SK-N-SH (cell line): Measurements from ENCODE around the gene APC2. TPM values are rescaled to one million over a fixed set of nuclear protein-coding genes. Genes with fewer than 3 reads are reported as not detected.
A peak's percentile ranks its signal among the peaks of the same experiment; 100 is the strongest.

Source experiments
- CTCF ChIA-PET: fragments of 300-600, 350-600 bp; formaldehyde crosslinking; extraction: SDS; loops from one replicate; lab custom pipeline; 2021; lab: Yijun Ruan, JAX
- POLR2A ChIA-PET: fragments of 350-600 bp; sonication (Branson Sonifier 250); formaldehyde crosslinking; extraction: SDS; loops from one replicate; lab custom pipeline; 2020; ENCODE audit warnings: antibody characterized with exemption, inconsistent platforms; lab: Yijun Ruan, JAX
- DNase-seq: peaks from one replicate; pipeline ENCODE4 v3.0.0; 2012
- H2AFZ ChIP-seq: fragments of 200-600 bp; sonication (generic); 2 replicates; pipeline ENCODE4 v1.8.1; 2016; ENCODE audit warnings: antibody characterized with exemption, mild to moderate bottlenecking, low read depth
- H3F3A ChIP-seq: fragments of 200-600 bp; sonication (generic); replicated peaks from 2 replicates; pipeline ENCODE3; 2016; ENCODE audit warnings: antibody characterized with exemption, mild to moderate bottlenecking; ENCODE audit not compliant: insufficient read depth
- H3K27ac ChIP-seq, 2 experiments: fragments of 200-500 bp in 1 of 2; fragments of 200-600 bp in 1 of 2; sonication (Bioruptor generic) in 1 of 2; sonication (generic), shearing (Covaris generic) in 1 of 2; 2 replicates each; pipeline versions ENCODE4 v1.5.1 to v1.6.1; 2014 to 2016; ENCODE audit warnings: low read depth in 2 of 2, inconsistent platforms in 1 of 2, low read length in 1 of 2, mild to moderate bottlenecking in 1 of 2, mixed read lengths in 1 of 2
- H3K27me3 ChIP-seq: fragments of 200-600 bp; sonication (generic), shearing (Covaris generic); 2 replicates; pipeline ENCODE4 v1.6.1; 2016; ENCODE audit warnings: mixed run types; ENCODE audit not compliant: insufficient read depth
- H3K36me3 ChIP-seq, 2 experiments: fragments of 200-500 bp in 1 of 2; fragments of 200-600 bp in 1 of 2; sonication (Bioruptor generic) in 1 of 2; sonication (generic) in 1 of 2; replicated peaks in 1 of 2; 2 replicates each; pipeline versions ENCODE3 to v1.5.1; 2014 to 2016; ENCODE audit warnings: low read length in 1 of 2, mild to moderate bottlenecking in 1 of 2; ENCODE audit not compliant: insufficient read depth in 2 of 2, control insufficient read depth in 1 of 2
- H3K4me1 ChIP-seq, 2 experiments: fragments of 200-500 bp in 1 of 2; fragments of 200-600 bp in 1 of 2; sonication (Bioruptor generic) in 1 of 2; sonication (generic), shearing (Covaris generic) in 1 of 2; 2 replicates each; pipeline versions ENCODE4 v1.5.1 to v1.6.1; 2014 to 2016; ENCODE audit warnings: low read depth in 1 of 2, low read length in 1 of 2, mixed run types in 1 of 2; ENCODE audit not compliant: insufficient read depth in 2 of 2, control insufficient read depth in 1 of 2
- H3K4me2 ChIP-seq: fragments of 200-600 bp; sonication (generic), shearing (Covaris generic); 2 replicates; pipeline ENCODE4 v1.6.1; 2017; ENCODE audit warnings: mixed run types
- H3K4me3 ChIP-seq, 2 experiments: fragments of 200-500 bp in 1 of 2; fragments of 200-600 bp in 1 of 2; sonication (Bioruptor generic) in 1 of 2; sonication (generic), shearing (Covaris generic) in 1 of 2; 2 replicates each; pipeline versions ENCODE4 v1.5.1 to v1.8.1; 2014 to 2016; ENCODE audit warnings: low read depth in 2 of 2, inconsistent platforms in 1 of 2, low read length in 1 of 2, mild to moderate bottlenecking in 1 of 2, mixed read lengths in 1 of 2, moderate library complexity in 1 of 2
- H3K79me2 ChIP-seq: fragments of 200-600 bp; sonication (generic); 2 replicates; pipeline ENCODE4 v1.8.1; 2017; ENCODE audit warnings: mild to moderate bottlenecking; ENCODE audit not compliant: insufficient read depth
- H3K9ac ChIP-seq: fragments of 200-600 bp; sonication (generic); 2 replicates; pipeline ENCODE4 v1.6.1; 2017; ENCODE audit warnings: mixed run types
- H3K9me2 ChIP-seq: fragments of 200-600 bp; sonication (generic); 2 replicates; pipeline ENCODE4 v1.6.1; 2017; ENCODE audit warnings: mixed run types
- H3K9me3 ChIP-seq: fragments of 200-600 bp; sonication (generic); 2 replicates; pipeline ENCODE4 v1.6.1; 2017; ENCODE audit warnings: mixed run types, mild to moderate bottlenecking, moderate library complexity
- H4K20me1 ChIP-seq: fragments of 200-600 bp; sonication (generic); 2 replicates; pipeline ENCODE4 v1.6.1; 2017; ENCODE audit warnings: mild to moderate bottlenecking, mixed run types; ENCODE audit not compliant: insufficient read depth
- JUND ChIP-seq: IDR thresholded peaks from 2 replicates; pipeline ENCODE4 v1.4.0; 2012
- NFIC ChIP-seq: IDR thresholded peaks from 2 replicates; pipeline ENCODE4 v1.4.0; 2012; ENCODE audit warnings: borderline replicate concordance
- RCOR1 ChIP-seq: fragments of 150-350 bp; IDR thresholded peaks from 2 replicates; pipeline ENCODE4 v1.6.1; 2017; ENCODE audit warnings: antibody characterized with exemption, low read length
- RXRA ChIP-seq: IDR thresholded peaks from 2 replicates; pipeline ENCODE4 v1.4.0; 2012; ENCODE audit warnings: low read depth, mild to moderate bottlenecking, borderline replicate concordance
- TAF1 ChIP-seq: IDR thresholded peaks from 2 replicates; pipeline ENCODE4 v1.6.1; 2012; ENCODE audit warnings: low read depth, mild to moderate bottlenecking, low read length, moderate library complexity, borderline replicate concordance
- TEAD4 ChIP-seq: IDR thresholded peaks from 2 replicates; pipeline ENCODE4 v1.4.0; 2012; ENCODE audit warnings: mild to moderate bottlenecking, borderline replicate concordance; ENCODE audit not compliant: insufficient read depth
- WGBS: methylation state at CpG from one replicate; pipeline ENCODE4 v1.1.6; 2017; ENCODE audit warnings: low lambda C conversion rate; 5-methylcytosine and 5-hydroxymethylcytosine counted together
- polyA plus RNA-seq, 3 experiments: library from polyadenylated mRNA; depleted of rRNA; stranded (reverse); fragments of >200 nt; gene quantifications; 2 replicates each; pipeline ENCODE4 v1.2.3, GENCODE V29; 2012
- TF ChIP-seq, protein P1 (sequence below): IDR thresholded peaks from 2 replicates; pipeline ENCODE4 v1.4.0; 2012; ENCODE audit warnings: low read depth
- TF ChIP-seq, protein P2 (sequence below): fragments of 150-350 bp; IDR thresholded peaks from 2 replicates; pipeline ENCODE4 v1.6.1; 2016; ENCODE audit warnings: mild to moderate bottlenecking, low read depth, low read length
- TF ChIP-seq, protein P3 (sequence below): IDR thresholded peaks from 2 replicates; pipeline ENCODE4 v1.6.1; 2012; ENCODE audit warnings: mild to moderate bottlenecking, low read depth, low read length, moderate library complexity
- TF ChIP-seq, protein P4 (sequence below): IDR thresholded peaks from 2 replicates; pipeline ENCODE4 v1.4.0; 2012; ENCODE audit warnings: low read depth, borderline replicate concordance

Gene APC2
- polyA plus RNA-seq, 1 of the 3 experiments (the other 2 are of a cell fraction), result 1.3 TPM

DNA sequence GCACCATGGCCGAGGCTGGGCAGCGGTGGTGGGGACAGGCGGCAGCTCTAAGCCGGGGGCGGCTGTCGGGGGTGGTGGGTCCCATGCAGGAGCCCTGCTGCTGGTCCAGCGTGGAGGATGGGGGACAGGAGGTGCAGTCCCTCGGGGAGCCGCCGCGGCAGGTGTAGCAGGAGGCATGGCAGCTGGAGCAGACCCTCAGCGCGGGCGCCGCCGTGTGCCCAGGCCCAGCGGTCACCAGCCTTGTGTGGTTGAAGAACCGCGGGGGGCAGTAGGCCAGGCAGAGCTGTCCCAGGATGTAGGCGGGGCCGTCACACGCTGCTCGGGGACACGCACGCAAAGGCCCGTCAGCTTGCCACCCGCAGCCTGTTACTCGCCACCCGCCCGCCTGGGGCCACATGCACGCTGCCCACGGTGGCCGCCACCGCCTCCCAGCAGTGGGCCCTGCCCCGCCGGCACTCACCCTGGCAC is 32.0 kb downstream of the APC2 start:
- CTCF ChIA-PET, result no interaction called here
- 93% methylated on average over 18 of the region's 36 CpGs for WGBS
- no peak overlapping the region for H3K4me3 ChIP-seq

DNA sequence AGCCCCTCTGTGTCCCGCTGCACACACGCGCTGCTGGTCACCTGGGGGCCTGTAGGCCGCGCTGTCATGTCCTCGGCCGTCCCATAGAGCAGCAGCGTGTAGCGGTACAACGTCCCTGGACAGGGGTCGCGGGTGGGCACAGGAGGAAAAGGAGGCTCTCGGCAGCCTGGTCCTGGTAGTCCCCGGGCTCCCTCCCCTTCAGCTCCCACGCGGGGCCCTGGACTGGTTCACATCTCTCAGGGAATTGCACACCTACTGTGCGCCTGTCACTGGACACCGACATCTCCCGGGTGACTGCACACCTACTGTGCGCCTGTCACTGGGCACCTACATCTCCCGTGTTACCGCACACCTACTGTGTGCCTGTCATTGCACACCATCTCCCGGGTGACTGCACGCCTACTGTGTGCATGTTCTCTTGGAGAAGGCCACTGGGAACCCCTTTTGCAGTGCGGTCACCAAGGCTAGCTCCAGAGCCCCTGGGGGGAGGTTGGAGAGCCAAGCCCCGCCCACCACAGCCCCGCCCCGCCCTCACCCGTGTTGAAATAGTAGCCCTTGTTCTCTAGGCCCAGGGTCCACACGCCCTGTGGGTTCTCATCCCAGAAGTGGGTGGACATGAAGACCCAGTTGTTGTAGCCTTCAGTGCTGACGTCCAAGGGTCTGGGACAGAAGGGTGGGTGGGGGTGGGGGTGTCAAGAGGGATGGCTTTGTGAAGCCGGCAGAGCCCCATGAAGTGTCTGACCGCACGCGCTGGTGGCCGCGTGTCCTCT is 32.6 kb downstream of the APC2 start:
- DNase-seq, result peak; percentile 51
- Histone ChIP-seq H3K27me3 (no peaks in the 10 kb centered on the region), H3K4me3 (no peak overlapping the region), H3K4me1 (peaks cover 0 to 3% of the 10 kb centered on the region in 2 experiments; a peak in 1 of 4 replicates), H3K9ac (no peak overlapping the region), H3K9me2 (no peaks in the 10 kb centered on the region), H3K9me3 (no peaks in the 10 kb centered on the region), H3K79me2 (peaks cover 15% of the 10 kb centered on the region), H3K27ac (no peak overlapping the region), H3K4me2 (no peak overlapping the region), H4K20me1 (no peaks in the 10 kb centered on the region), H3F3A (peaks cover 4% of the 10 kb centered on the region), H2AFZ (no peak overlapping the region), H3K36me3 (peaks cover 0 to under 1% of the 10 kb centered on the region in 2 experiments)
- POLR2A ChIA-PET, result no interaction called here
- CTCF ChIA-PET, result no interaction called here
- WGBS, result 91% methylated on average over 15 of the region's 37 CpGs
- TF ChIP-seq TEAD4, result no peak
- TF ChIP-seq NFIC, result no peak

More for the DNA sequence above, 32.0 kb downstream of the APC2 start:
- Histone ChIP-seq H3K9me3 (no peaks in the 10 kb centered on the region), H3K9ac (no peak overlapping the region), H3K4me2 (no peak overlapping the region), H3K27ac (no peak overlapping the region), H3F3A (peaks cover 4% of the 10 kb centered on the region), H3K79me2 (peaks cover 21% of the 10 kb centered on the region), H3K9me2 (no peaks in the 10 kb centered on the region), H2AFZ (no peak overlapping the region), H4K20me1 (no peaks in the 10 kb centered on the region), H3K27me3 (no peaks in the 10 kb centered on the region), H3K4me1 (peaks cover 2 to 3% of the 10 kb centered on the region in 2 experiments; a peak in 1 of 4 replicates), H3K36me3 (peaks cover 0 to 7% of the 10 kb centered on the region in 2 experiments)
- TF ChIP-seq, protein P1, sequence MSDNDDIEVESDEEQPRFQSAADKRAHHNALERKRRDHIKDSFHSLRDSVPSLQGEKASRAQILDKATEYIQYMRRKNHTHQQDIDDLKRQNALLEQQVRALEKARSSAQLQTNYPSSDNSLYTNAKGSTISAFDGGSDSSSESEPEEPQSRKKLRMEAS, result no peak
- TF ChIP-seq RXRA, result no peak
- DNase-seq, result no peak
- POLR2A ChIA-PET, result no interaction called here

DNA sequence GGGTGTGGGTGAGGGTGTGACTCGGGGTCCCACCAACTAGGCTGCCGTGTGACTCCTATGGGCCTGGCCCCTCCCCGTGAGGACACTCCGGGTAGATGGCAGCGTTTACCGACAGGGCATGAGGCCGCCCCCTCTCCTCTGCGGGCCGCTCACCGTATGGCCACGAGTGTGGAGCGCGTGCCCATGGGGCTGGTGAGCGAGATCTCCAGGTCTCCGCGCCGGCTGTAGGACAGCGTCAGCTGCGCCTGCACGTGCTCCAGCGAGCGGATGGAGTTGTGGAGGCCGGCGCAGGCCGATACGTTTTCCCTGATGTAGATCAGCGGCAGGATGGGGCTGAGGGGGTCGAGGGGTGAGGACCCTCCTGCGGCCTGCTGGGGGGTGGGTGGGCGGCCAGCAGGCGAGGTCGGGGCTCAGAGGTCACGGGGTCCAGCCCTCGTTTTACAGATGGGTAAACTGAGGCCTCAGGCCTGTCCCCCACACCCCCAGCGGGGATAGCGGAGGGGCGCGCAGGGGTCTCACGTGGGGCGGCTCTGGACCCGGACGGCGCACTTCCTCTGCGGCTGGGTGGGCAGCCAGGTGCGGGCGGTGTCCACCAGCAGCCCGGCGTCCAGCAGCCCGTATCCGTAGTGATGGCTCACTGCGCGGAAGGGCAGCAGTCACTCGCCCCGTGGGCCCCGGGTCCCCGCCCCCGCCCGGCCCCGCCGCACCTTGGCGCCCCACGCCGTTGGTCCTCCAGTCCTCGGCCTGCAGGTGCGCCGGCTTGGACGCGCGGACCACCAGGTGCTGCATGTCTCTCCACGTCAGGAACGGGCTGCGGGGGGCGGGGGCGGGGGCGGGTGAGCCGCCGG is 33.4 kb downstream of the APC2 start:
- Histone ChIP-seq H4K20me1 (no peaks in the 10 kb centered on the region), H3F3A (peaks cover 4% of the 10 kb centered on the region), H3K4me3 (no peak overlapping the region), H3K4me2 (no peak overlapping the region), H3K36me3 (no peaks in the 10 kb centered on the region), H3K9ac (no peak overlapping the region), H3K27me3 (no peaks in the 10 kb centered on the region), H3K4me1 (no peaks in the 10 kb centered on the region), H2AFZ (no peak overlapping the region), H3K9me3 (no peaks in the 10 kb centered on the region), H3K27ac (no peak overlapping the region), H3K79me2 (peaks cover 7% of the 10 kb centered on the region), H3K9me2 (no peaks in the 10 kb centered on the region)
- POLR2A ChIA-PET, result no interaction called here
- 96% methylated on average over 34 of the region's 77 CpGs for WGBS
- peak; percentile 37 for DNase-seq
- CTCF ChIA-PET, result no interaction called here
- TF ChIP-seq TAF1 (no peak), RXRA (no peak), JUND (no peak), RCOR1 (no peak)
- TF ChIP-seq, protein P2, sequence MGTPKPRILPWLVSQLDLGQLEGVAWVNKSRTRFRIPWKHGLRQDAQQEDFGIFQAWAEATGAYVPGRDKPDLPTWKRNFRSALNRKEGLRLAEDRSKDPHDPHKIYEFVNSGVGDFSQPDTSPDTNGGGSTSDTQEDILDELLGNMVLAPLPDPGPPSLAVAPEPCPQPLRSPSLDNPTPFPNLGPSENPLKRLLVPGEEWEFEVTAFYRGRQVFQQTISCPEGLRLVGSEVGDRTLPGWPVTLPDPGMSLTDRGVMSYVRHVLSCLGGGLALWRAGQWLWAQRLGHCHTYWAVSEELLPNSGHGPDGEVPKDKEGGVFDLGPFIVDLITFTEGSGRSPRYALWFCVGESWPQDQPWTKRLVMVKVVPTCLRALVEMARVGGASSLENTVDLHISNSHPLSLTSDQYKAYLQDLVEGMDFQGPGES, result no peak
- TF ChIP-seq, protein P3, sequence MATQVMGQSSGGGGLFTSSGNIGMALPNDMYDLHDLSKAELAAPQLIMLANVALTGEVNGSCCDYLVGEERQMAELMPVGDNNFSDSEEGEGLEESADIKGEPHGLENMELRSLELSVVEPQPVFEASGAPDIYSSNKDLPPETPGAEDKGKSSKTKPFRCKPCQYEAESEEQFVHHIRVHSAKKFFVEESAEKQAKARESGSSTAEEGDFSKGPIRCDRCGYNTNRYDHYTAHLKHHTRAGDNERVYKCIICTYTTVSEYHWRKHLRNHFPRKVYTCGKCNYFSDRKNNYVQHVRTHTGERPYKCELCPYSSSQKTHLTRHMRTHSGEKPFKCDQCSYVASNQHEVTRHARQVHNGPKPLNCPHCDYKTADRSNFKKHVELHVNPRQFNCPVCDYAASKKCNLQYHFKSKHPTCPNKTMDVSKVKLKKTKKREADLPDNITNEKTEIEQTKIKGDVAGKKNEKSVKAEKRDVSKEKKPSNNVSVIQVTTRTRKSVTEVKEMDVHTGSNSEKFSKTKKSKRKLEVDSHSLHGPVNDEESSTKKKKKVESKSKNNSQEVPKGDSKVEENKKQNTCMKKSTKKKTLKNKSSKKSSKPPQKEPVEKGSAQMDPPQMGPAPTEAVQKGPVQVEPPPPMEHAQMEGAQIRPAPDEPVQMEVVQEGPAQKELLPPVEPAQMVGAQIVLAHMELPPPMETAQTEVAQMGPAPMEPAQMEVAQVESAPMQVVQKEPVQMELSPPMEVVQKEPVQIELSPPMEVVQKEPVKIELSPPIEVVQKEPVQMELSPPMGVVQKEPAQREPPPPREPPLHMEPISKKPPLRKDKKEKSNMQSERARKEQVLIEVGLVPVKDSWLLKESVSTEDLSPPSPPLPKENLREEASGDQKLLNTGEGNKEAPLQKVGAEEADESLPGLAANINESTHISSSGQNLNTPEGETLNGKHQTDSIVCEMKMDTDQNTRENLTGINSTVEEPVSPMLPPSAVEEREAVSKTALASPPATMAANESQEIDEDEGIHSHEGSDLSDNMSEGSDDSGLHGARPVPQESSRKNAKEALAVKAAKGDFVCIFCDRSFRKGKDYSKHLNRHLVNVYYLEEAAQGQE, result no peak
- TF ChIP-seq, protein P4, sequence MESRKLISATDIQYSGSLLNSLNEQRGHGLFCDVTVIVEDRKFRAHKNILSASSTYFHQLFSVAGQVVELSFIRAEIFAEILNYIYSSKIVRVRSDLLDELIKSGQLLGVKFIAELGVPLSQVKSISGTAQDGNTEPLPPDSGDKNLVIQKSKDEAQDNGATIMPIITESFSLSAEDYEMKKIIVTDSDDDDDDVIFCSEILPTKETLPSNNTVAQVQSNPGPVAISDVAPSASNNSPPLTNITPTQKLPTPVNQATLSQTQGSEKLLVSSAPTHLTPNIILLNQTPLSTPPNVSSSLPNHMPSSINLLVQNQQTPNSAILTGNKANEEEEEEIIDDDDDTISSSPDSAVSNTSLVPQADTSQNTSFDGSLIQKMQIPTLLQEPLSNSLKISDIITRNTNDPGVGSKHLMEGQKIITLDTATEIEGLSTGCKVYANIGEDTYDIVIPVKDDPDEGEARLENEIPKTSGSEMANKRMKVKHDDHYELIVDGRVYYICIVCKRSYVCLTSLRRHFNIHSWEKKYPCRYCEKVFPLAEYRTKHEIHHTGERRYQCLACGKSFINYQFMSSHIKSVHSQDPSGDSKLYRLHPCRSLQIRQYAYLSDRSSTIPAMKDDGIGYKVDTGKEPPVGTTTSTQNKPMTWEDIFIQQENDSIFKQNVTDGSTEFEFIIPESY, result no peak
